KOPT-K1 (cell line): ENCODE data around the gene LGSN.
"Not testable (repeated sequence)": the region's sequence is repeated elsewhere in the genome, so short reads cannot be mapped to it uniquely, and the experiment has no call there.

Experiments
- H3K27ac ChIP-seq: fragments of 200-600 bp; sonication (generic); 2 replicates; pipeline ENCODE4 v1.5.1; 2016; ENCODE audit warnings: antibody characterized with exemption, mild to moderate bottlenecking, low read depth, low read length; ENCODE audit not compliant: poor library complexity, severe bottlenecking
- H3K36me3 ChIP-seq: fragments of 200-600 bp; sonication (generic); 2 replicates; pipeline ENCODE4 v1.5.1; 2017; ENCODE audit warnings: antibody characterized with exemption, mild to moderate bottlenecking, low read length, moderate library complexity; ENCODE audit not compliant: insufficient read depth
- H3K9me3 ChIP-seq: fragments of 200-600 bp; sonication (generic); 2 replicates; pipeline ENCODE4 v1.5.1; 2017; ENCODE audit warnings: antibody characterized with exemption, low read length, mild to moderate bottlenecking; ENCODE audit not compliant: insufficient read depth, poor library complexity, severe bottlenecking

The LGSN gene

DNA sequence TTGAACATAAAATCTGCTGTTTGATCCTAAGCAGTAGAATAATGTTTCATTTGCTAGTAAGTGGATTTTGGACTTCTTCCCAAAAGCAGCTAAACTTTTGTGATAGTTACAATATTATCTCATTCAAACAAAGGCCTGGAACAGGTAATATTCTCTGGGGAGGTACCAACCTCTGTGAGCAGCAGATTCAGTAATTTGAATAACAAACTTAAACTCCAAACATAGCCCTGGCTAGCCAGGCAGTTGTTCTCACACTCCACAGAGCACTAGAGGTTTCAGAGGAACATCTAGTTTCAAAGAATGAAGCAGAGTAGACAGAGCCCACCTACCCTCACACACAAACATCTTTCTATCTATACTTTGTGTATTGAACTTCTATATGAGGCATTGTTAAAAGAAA lies 40.9 kb downstream of the LGSN start:
- H3K36me3 ChIP-seq, result no peaks in the 10 kb centered on the region
- no peak overlapping the region for H3K27ac ChIP-seq
- H3K9me3 ChIP-seq, result no peaks in the 10 kb centered on the region

DNA sequence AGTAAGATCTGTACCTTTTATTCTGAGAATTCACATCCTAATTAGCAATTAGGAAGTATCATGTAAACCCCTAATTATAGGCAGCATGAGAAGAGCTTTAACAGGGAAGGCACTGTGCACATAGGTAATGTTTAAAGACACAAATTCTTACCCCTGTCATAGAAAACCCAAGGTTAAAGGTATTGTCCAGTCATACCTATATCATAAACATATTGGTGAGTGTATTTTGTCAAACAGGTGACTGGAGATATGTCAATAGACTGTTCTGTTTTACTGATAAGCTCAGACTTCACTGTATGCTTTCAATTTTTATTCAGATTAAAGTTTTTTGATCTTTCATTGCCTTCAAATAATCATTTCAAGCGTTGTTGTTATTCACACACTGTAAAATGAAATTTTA lies 43.8 kb downstream of the LGSN start:
- Histone ChIP-seq H3K9me3 (no peaks in the 10 kb centered on the region), H3K27ac (no peak overlapping the region), H3K36me3 (no peaks in the 10 kb centered on the region)

DNA sequence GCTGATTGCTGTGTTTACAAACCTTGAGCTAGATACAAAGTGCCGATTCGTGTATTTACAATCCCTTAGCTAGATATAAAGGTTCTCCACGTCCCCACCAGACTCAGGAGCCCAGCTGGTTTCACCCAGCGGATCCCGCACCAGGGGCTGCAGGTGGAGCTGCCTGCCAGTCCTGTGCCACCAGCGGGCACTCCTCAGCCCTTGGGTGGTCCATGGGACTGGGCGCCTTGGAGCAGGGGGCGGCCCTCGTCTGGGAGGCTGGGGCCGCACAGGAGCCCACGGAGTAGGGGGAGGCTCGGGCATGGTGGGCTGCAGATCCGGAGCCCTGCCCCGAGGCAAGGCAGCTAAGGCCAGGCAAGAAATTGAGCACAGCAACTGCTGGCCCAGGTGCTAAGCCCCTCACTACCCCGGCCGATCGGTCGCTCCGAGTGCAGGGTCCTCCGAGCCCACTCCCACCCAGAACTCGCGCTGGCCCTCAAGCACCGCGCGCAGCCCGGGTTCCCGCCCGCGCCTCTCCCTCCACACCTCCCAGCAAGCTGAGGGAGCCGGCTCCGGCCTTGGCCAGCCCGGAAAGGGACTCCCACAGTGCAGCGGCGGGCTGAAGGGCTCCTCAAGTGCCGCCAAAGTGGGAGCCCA lies 44.9 kb downstream of the LGSN start:
- not testable (repeated sequence) for H3K36me3 ChIP-seq, H3K27ac ChIP-seq, H3K9me3 ChIP-seq

DNA sequence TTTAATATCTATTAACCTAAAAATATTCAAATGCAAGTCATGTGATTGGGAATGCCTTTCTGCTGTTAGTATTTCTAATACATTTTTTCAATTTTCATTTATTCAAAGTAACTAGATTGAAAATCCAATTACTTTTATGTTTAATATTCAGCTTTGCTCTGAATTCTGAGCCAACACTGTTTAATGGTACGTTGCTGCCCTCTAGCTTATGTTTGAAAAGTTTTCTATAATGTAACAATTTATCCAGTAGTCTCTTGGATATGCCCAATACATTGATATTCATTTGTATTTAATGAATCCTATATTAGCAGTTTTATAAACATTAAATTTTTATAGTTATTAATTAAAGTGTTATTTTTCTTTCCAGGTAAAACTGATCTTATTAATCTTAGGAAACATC lies 47.4 kb downstream of the LGSN start:
- Histone ChIP-seq H3K9me3 (no peaks in the 10 kb centered on the region), H3K36me3 (no peaks in the 10 kb centered on the region), H3K27ac (no peak overlapping the region)

DNA sequence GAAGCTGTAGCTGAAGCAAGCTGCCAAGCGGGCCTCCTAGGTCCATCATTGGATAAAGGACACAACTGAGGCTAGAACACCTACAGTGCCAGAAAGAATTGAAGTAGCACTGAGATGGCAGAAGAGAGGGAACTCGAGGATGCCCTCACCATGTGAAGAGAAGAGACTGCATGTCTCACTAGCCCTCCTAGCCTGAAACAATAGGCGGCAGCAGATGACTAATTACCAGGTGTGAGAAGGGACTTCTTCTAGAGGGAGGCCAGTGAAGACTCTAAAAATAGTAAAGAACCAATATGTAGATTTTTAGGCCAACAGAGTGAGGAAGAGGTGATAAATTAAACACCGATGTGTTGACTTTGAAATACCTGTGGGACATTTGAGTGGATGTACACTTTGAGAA lies 50.3 kb downstream of the LGSN start:
- Histone ChIP-seq H3K36me3 (no peaks in the 10 kb centered on the region), H3K9me3 (no peaks in the 10 kb centered on the region), H3K27ac (no peak overlapping the region)

DNA sequence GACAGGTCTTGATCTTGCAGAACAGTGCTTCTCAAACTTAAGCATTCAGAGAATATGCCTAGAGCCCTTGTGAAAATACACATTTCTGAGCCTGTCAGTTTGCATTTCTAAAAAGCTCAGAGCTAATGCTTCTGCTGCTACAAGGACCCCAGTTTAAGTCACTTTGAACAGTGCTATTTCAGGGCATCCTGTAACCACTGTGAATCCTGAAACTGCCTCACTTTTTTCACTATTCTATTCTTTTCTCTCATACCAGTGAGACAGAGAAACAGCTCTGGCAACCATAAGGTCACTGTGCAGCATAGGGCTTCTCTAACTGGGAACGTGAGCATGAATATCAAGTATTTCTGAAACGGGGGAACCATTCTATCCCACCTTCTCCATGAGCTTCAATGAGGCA lies 51.2 kb downstream of the LGSN start:
- Histone ChIP-seq H3K9me3 (no peaks in the 10 kb centered on the region), H3K27ac (no peak overlapping the region), H3K36me3 (no peaks in the 10 kb centered on the region)

DNA sequence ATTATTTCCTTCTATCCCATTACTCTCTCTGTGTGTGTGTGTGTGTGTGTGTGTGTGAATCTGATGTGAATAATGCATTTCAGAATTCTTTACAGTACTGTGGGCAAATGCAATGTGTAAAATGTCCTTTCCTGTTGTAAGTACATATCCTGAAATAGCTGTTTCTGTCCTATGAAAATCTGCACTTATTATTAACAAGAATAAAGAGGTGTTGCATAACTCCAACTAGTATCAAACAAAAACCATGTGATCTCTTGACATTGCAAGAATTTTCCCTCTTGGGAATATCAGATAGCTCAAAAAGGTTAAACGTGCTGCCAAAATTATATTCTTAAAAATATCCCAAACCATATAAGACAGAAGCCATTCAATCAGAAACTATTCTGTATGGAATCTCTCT lies 52.0 kb downstream of the LGSN start:
- H3K9me3 ChIP-seq, result no peaks in the 10 kb centered on the region

DNA sequence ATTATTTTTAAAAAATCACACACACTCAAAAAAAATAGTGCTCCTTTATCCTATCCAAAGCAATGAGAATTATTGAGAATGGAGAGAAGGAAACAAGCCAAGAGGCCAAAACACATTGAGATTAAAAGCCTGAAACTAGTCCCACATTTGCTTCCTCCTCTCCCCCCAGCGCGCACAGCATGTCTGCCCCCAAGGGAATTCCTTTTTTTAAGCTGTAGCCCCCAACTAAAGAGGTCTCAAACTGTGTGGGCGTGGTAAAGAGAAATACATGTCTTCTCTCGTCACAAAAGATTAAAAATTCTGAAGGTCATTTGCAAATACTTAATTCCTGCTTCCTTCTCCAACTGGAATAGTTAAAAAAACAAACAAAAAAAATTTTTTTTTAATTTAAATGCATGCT lies 52.7 kb downstream of the LGSN start:
- Histone ChIP-seq H3K9me3 (no peaks in the 10 kb centered on the region), H3K27ac (no peak overlapping the region), H3K36me3 (no peaks in the 10 kb centered on the region)

More for the DNA sequence above, 52.0 kb downstream of the LGSN start:
- Histone ChIP-seq H3K27ac (no peak overlapping the region), H3K36me3 (no peaks in the 10 kb centered on the region)

DNA sequence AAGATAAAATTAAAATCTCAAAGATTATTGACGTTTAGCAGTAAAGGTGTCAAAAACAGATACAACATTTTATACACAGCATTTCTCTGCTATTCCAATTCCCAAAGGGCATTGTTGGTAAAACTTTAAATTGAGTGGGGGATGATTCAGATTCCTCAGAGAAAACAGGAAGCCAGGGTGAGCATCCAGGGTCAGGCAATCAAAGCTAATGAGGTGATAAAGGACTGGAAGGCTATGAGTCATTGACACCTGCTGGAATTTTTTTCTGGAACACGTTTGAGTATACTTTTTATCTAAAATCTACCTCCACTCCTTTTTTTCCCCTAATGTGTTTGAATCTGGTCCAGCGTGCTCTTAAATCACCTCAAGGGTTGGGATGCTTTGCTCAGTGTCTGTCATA lies 56.3 kb downstream of the LGSN start:
- H3K36me3 ChIP-seq, result no peaks in the 10 kb centered on the region
- H3K27ac ChIP-seq, result no peak overlapping the region
- H3K9me3 ChIP-seq, result no peaks in the 10 kb centered on the region

DNA sequence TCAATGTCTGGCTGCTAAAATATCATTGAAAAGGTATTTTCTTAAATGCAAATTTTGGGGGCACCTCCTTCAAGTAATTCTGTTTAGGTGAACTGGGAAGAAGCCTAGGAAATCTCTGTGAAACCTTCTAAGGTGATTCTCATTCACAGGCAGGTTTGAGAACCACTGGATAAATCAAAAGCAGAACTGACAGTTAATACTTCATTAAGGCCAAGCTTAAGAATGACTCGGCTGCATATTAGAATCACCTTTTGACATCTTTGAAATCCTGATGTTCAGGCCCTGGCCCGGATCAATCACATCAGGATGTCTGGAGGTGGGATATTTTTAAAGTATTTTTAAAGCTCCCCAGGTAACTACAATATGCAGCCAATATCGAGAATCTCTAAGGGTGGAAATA lies 58.0 kb downstream of the LGSN start:
- no peaks in the 10 kb centered on the region for H3K36me3 ChIP-seq
- no peak overlapping the region for H3K27ac ChIP-seq
- no peaks in the 10 kb centered on the region for H3K9me3 ChIP-seq

DNA sequence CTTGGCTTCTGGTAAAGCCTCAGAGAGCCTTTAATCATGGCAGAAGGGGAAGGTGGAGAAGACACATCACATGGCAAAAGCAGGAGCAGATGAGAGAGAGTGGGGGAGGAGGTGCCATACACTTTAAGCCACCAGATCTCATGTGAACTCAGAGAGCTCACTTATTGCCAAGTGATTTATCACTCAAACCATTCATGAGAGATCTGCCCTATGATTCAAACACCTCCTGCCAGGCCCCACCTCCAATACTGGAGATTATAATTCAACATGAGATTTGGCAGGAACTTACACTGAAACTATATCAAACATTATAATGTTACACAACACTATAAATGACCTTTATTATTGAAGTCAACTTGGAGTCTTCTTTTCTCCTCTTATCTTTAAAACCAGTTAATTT lies 60.6 kb downstream of the LGSN start:
- Histone ChIP-seq H3K27ac (no peak overlapping the region), H3K9me3 (no peaks in the 10 kb centered on the region), H3K36me3 (no peaks in the 10 kb centered on the region)

DNA sequence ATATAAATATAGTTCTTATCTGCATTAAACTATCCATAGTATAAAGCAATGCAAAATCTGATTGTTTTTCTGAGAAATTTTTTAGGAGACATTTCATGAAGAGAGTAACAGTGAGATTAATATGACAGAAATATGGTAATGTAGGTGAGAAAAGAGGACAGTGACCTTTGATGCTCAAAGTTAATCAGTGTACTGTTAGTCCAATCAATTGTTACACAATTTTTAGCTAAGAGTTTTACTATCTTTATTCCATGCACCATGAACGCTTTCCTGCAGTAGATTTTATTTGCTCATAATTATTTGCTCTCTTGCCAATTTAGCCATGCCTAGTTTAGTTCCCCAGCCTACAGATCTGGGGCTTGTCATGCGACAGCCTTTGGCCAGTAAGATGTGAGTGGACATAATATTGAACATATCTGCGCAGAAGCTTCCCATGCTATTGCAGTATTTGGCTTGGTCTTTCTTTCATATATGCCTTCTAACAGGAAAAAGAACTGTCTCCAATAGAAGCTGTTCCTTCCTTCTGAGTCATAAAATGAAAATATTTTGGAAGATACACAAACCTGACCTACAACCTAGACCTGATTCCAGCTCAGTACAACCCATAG lies 69.8 kb downstream of the LGSN start:
- H3K27ac ChIP-seq, result no peak overlapping the region
- no peaks in the 10 kb centered on the region for H3K36me3 ChIP-seq
- H3K9me3 ChIP-seq, result no peaks in the 10 kb centered on the region

DNA sequence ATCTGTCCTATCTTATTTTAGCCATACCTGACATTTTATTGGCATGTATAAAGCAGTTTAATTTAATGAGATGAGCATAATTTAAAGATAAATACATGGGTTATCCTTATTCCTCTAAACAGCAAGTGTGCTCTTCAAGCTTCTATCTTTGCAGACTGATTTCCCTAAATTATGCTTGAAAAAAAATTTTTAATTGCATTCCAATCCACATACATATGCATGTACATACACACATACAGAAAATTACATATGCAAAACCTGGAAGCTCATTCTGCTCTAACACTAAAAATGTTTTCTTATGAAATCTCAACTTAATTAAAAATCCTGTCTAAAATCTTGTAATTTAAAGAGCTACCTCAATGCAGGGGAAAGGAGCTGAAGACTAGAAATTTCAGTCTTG lies 73.2 kb downstream of the LGSN start:
- no peaks in the 10 kb centered on the region for H3K36me3 ChIP-seq
- H3K9me3 ChIP-seq, result no peaks in the 10 kb centered on the region
- no peak overlapping the region for H3K27ac ChIP-seq

DNA sequence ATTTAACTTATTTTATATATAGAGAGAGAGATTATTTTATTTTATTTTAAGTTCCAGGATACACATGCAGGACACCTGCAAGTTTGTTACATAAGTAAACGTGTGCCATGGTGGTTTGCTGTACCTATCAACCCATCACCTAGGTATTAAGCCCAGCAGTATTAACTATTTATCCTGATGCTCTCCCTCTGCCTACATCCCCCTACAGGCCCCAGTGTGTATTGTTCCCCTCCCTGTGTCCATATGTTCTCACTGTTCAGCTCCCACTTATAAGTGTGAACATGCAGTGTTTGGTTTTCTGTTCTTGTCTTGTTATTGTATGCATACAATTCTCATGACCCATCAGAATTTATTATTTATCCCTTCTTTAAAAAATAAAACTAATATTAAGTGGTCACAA lies 73.9 kb downstream of the LGSN start:
- H3K27ac ChIP-seq, result no peak overlapping the region
- no peaks in the 10 kb centered on the region for H3K9me3 ChIP-seq
- no peaks in the 10 kb centered on the region for H3K36me3 ChIP-seq

DNA sequence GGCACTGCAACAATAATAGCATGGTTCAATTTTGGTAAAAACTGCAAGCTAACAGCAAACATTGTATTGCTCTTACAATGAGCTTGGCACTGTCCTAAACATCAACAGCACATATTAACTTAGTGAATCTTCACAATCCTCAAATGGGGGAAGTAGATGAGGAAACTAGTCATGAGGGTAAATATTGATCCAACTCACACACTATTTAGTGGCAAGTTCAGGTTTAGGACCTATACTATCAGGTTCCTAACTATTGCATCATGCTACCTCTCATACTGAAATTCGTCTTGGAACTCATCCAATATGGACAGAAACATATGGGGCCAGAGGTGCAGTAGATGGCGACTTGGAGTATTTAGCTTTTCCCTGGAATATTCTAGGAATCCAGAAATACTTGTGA lies 74.4 kb downstream of the LGSN start:
- no peaks in the 10 kb centered on the region for H3K9me3 ChIP-seq
- no peaks in the 10 kb centered on the region for H3K36me3 ChIP-seq
- H3K27ac ChIP-seq, result no peak overlapping the region

DNA sequence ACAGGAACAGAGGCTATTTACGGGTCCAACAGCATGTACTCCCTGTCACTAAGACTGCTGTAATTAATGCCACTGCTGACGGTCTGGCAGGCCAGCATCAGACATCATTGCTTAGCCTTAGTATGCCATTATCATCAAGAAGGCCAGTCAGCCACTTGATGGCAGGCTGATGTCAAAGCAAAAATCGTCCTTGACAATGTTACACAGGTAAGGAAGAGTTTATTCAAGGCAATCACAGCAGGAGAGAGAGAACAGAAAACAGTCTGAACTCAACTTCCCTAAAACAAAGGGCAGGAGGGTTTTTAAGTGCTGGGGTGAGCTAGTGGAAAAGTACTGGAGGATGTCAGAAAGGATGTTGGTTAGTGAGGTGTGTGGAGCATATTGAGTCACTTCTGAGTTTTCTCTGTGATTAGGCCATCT lies 83.4 kb downstream of the LGSN start:
- Histone ChIP-seq H3K36me3 (no peaks in the 10 kb centered on the region), H3K27ac (no peak overlapping the region), H3K9me3 (no peaks in the 10 kb centered on the region)
